Measurements from ENCODE around the gene PRM2. TPM values are rescaled to one million over a fixed set of nuclear protein-coding genes. Genes with fewer than 3 reads are reported as not detected.

Gene PRM2
- polyA plus RNA-seq, 2 of the 4 experiments (the other 2 are of a cell fraction), result not detected

GRCh38 chr16:11254913-11255736 is 21.2 kb downstream of the PRM2 start (continued):
- TF ChIP-seq NPAS2 (CRISPR knock-in tag; IDR thresholded peaks at IDR 0.05; ENCODE audit: borderline replicate concordance) (no peak), JUNB (IDR thresholded peaks at IDR 0.05) (no peak), JUN (IDR thresholded peaks at IDR 0.05) (no peak), CBX8 (IDR thresholded peaks at IDR 0.05) (no peak), MAX (IDR thresholded peaks at IDR 0.05) (peak; percentile 96)

- Histone ChIP-seq H3K4me3 (peak overlapping the region; percentile 81), H3K9me3 (no peaks in the 10 kb centered on the region), H3K27ac (peak overlapping the region in 1 of 2 experiments; percentile 95; a peak in 1 of 6 replicates), H3K4me2 (peak overlapping the region; percentile 100), H3K4me1 (0 out of 3 replicates have a peak, but pooled peaks cover 5% of the 10 kb centered on the region)
- TF ChIP-seq ZFP36 (IDR thresholded peaks at IDR 0.05; ENCODE audit: borderline replicate concordance, partially characterized antibody) (no peak), RCOR1 (IDR thresholded peaks at IDR 0.05; ENCODE audit: low read depth, low read length) (no peak), POLR2A (IDR thresholded peaks at IDR 0.05; ENCODE audit: low read length) (no peak), CHD4 (IDR thresholded peaks at IDR 0.05; ENCODE audit: borderline replicate concordance) (no peak), CHD2 (IDR thresholded peaks at IDR 0.05; ENCODE audit: low read length, partially characterized antibody) (no peak)
- WGBS (ENCODE audit: missing lambda C conversion rate), result 71% methylated on average over 27 of the region's 29 CpGs
- ChIA-PET CTCF (interaction anchor here (0.6 to 12.3 kb wide), 23 partner anchors 12 to 1909 kb away, joined by 3 to 364 read pairs (median 6); partner anchors contain the start of genes PRM3 and TNP2), POLR2A (interaction anchor here (1.0 kb wide), 1 partner anchor 46 kb away, joined by 3 read pairs; no protein-coding TSS in a partner anchor)
- no peak for ATAC-seq
- no peak for FAIRE-seq
- no peak for DNase-seq (ENCODE audit: low read depth in 1 of 2, low spot score in 1 of 2)
Observed at GRCh38 chr16:11253995-11254912, 22.0 kb downstream of the PRM2 start.

- Histone ChIP-seq H3K4me2 (no peak overlapping the region), H3K9me3 (no peaks in the 10 kb centered on the region), H3K4me3 (no peak overlapping the region), H3K4me1 (0 out of 3 replicates have a peak, but pooled peaks cover 5% of the 10 kb centered on the region), H3K27ac (no peak overlapping the region)
- ATAC-seq (no peak), DNase-seq (ENCODE audit: low read depth in 1 of 2, low spot score in 1 of 2) (no peak), FAIRE-seq (no peak)
- ChIA-PET POLR2A (no interaction called here), CTCF (interaction anchor here (0.6 to 12.3 kb wide), 2 partner anchors 286 to 1910 kb away, joined by 3 to 364 read pairs; no protein-coding TSS in a partner anchor)
- TF ChIP-seq TP53 (CRISPR knock-in tag; IDR thresholded peaks at IDR 0.05) (no peak), FOSL2 (IDR thresholded peaks at IDR 0.05) (no peak), FOSL2 (CRISPR knock-in tag; IDR thresholded peaks at IDR 0.05) (no peak), POLR2A (IDR thresholded peaks at IDR 0.05; ENCODE audit: low read length) (no peak), HOXB5 (CRISPR knock-in tag; IDR thresholded peaks at IDR 0.05) (no peak), HEYL (CRISPR knock-in tag; IDR thresholded peaks at IDR 0.05) (no peak), EP300 (IDR thresholded peaks at IDR 0.05) (no peak)
- TF ChIP-seq, protein P1, sequence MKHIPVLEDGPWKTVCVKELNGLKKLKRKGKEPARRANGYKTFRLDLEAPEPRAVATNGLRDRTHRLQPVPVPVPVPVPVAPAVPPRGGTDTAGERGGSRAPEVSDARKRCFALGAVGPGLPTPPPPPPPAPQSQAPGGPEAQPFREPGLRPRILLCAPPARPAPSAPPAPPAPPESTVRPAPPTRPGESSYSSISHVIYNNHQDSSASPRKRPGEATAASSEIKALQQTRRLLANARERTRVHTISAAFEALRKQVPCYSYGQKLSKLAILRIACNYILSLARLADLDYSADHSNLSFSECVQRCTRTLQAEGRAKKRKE (CRISPR knock-in tag; IDR thresholded peaks at IDR 0.05; ENCODE audit: low read depth), result no peak
- WGBS (ENCODE audit: missing lambda C conversion rate), result 78% methylated on average over 5 of the region's 5 CpGs
Observed at GRCh38 chr16:11253009-11253994, 23.0 kb downstream of the PRM2 start.

Data from A549 (cell line).